ENCODE results near the gene KCTD20. TPM values are rescaled to one million over a fixed set of nuclear protein-coding genes. Genes with fewer than 3 reads are reported as not detected.
"Not testable (repeated sequence)": the region's sequence is repeated elsewhere in the genome, so short reads cannot be mapped to it uniquely, and the experiment has no call there.

KCTD20 gene
- total RNA-seq, 1 experiment from 2014 or later, result 117 TPM

- Histone ChIP-seq H3K9me3 (replicated peaks) (no peaks in the 10 kb centered on the region), H3K27ac (peak overlapping the region; percentile 64; the same call in 1 of the 2 replicates), H3K4me3 (no peak overlapping the region), H3K4me1 (replicated peaks) (peaks cover 38% of the 10 kb centered on the region), H3K36me3 (no peaks in the 10 kb centered on the region), H3K27me3 (replicated peaks) (no peaks in the 10 kb centered on the region)
- DNase-seq (ENCODE audit: low read depth in 1 of 2, low spot score in 2 of 2), result no peak
These were observed 12.4 kb upstream of the KCTD20 start for GRCh38 chr6:36430351-36430750.

- Histone ChIP-seq H3K27me3 (replicated peaks) (no peaks in the 10 kb centered on the region), H3K4me1 (replicated peaks) (peaks cover 39% of the 10 kb centered on the region), H3K36me3 (no peaks in the 10 kb centered on the region), H3K4me3 (no peak overlapping the region), H3K27ac (peak overlapping the region; percentile 64), H3K9me3 (replicated peaks) (no peaks in the 10 kb centered on the region)
- no peak for DNase-seq (ENCODE audit: low read depth in 1 of 2, low spot score in 2 of 2)
These were observed 11.6 kb upstream of the KCTD20 start for GRCh38 chr6:36431197-36431596.

DNA sequence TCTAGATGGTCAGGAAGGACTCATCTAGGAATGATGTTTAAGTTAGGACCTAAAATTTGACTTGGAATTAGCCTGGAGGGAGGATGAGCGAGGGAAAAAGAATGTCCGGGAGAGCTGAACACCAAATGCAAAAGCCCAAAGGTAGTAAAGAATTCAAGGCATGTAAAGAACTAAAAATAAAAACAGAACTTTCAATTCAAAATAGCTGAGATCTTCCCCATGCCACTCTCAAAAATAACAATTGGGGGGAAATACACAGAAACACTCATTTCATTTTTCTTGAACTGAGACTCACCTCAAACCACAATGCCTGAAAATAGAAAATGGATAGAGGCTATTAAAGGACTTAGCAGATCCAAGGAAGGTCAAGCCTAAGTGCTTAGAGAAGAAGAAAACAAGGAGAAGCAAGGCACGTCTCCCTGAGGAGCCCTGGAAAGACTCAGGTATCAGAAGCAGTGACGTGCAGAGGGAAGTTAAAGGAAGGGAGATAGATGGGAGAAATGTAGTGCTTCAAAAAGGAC lies 10.6 kb upstream of the KCTD20 start:
- Histone ChIP-seq H3K4me3 (no peak overlapping the region; the same call in 1 of the 2 replicates), H3K4me1 (replicated peaks) (peaks cover 44% of the 10 kb centered on the region), H3K27ac (peak overlapping the region; percentile 64), H3K9me3 (replicated peaks) (no peaks in the 10 kb centered on the region), H3K27me3 (replicated peaks) (no peaks in the 10 kb centered on the region), H3K36me3 (no peaks in the 10 kb centered on the region)
- peak; percentile 68 to 89 for DNase-seq (ENCODE audit: low read depth in 1 of 2, low spot score in 2 of 2)

DNA sequence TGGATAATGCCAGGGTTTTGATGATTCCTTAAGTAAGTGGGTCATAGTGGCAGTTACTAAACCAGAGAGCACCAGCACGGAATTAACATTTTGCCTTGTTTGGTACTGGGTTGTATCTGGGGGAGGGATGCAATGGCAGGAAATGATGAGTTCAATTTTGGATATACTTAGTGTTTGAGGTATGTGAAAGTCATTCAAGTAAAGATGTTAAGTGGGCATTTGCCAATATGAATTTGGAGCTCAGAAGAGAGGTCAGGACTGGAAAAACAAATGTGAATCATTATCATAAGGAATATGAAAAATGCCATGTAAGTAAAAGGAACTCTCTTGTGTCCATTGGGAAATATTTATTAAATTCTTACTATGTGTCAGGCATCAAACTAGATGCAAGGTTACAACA lies 6.3 kb upstream of the KCTD20 start:
- Histone ChIP-seq H3K27ac (no peak overlapping the region), H3K9me3 (replicated peaks) (no peaks in the 10 kb centered on the region), H3K4me3 (no peak overlapping the region), H3K27me3 (replicated peaks) (no peaks in the 10 kb centered on the region), H3K36me3 (no peaks in the 10 kb centered on the region), H3K4me1 (replicated peaks) (peaks cover 35% of the 10 kb centered on the region)
- DNase-seq (ENCODE audit: low read depth in 1 of 2, low spot score in 2 of 2), result no peak

DNA sequence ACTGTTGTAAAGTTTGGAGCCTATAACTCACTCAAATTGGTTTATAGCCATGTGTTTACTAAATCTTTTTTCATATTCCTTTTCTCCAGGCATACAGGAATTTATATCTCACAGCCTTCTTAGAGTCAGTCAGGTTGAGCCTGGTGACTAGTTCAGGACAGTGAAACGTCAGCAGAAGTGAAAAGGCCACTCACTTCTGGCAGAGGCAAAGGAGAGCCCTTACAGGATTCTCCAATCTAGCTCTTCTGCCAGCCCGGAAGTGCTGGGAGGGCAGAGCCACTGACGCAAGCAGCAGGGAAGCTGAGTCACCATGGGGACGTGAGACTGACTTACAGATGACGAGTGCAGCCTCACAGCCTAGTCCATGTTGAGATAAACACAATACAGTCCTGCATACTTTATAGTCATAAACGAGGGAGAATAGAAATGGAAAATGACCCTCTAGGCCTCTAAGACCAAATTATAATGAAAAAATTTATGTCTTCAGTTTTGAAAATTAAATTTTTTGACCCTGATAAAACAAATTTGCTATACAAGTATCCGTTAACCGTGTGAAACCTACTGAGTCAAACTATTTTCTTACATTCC lies 1.4 kb upstream of the KCTD20 start:
- DNase-seq (ENCODE audit: low read depth in 1 of 2, low spot score in 2 of 2), result peak; percentile 94 to 98
- H3K4me3 ChIP-seq, result no peak overlapping the region
- H3K4me1 ChIP-seq (replicated peaks), result peaks cover 33% of the 10 kb centered on the region

GRCh38 chr6:36442103-36442670 lies 613 bp upstream of the KCTD20 start:
- DNase-seq (ENCODE audit: low read depth in 1 of 2, low spot score in 2 of 2), result no peak
- peaks cover 10% of the 10 kb centered on the region for H3K36me3 ChIP-seq
- peak overlapping the region; percentile 95 for H3K4me3 ChIP-seq
- peaks cover 31% of the 10 kb centered on the region for H3K4me1 ChIP-seq (replicated peaks)
- H3K27ac ChIP-seq, result peak overlapping the region; percentile 78
- H3K27me3 ChIP-seq (replicated peaks), result no peaks in the 10 kb centered on the region
- no peaks in the 10 kb centered on the region for H3K9me3 ChIP-seq (replicated peaks)

More for the DNA sequence above, 1.4 kb upstream of the KCTD20 start:
- peaks cover 10% of the 10 kb centered on the region for H3K36me3 ChIP-seq
- H3K27ac ChIP-seq, result peak overlapping the region; percentile 78
- H3K27me3 ChIP-seq (replicated peaks), result no peaks in the 10 kb centered on the region
- H3K9me3 ChIP-seq (replicated peaks), result no peaks in the 10 kb centered on the region

DNA sequence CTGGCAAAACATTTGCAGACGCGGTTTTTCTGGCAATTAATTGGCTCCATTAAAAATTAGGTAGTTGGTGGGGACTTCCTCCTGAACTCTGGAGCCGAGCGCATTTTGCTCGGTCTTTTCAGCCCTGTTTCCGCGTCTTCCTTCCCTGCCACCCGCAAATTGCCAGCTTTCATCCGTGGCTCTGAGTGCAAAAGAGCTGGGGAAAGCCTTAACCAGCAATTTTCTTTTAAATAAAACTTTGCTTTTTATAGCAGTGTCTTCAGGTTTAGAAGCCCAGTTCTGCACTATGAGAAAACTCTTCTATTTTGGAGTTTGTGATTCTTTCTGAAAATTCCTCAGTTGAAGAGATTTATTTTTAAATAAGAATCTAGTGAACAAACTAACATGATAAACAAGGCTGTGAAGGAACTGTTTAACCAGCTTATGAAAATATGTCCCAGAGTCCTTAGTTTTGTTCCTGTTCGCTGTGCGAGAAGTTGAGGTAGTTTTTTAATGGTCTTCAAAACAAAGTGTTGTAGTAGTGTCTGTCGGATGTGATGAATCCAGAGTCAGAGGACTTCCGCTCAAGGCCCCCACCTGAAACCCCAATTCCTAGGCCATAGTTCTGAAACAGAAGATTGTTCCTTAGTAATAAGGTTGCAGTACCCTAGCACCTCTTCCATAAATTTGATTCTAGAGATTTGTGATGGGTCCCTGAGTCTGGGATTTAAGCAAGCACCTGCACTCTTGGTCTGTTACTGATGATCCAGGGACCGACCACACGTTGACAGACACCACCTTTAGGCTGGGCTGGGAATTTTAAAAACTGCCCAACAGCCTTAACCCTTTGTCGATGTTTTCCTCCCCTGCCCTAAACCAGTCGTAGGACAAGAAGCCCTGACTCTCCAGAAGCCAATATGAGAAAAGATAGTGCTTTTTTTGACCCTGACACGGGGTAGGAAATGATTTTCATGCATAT lies 950 bp downstream of the KCTD20 start:
- Histone ChIP-seq H3K9me3 (replicated peaks) (no peaks in the 10 kb centered on the region), H3K27me3 (replicated peaks) (no peaks in the 10 kb centered on the region), H3K4me1 (replicated peaks) (peaks cover 31% of the 10 kb centered on the region), H3K36me3 (peaks cover 18% of the 10 kb centered on the region), H3K27ac (peak overlapping the region; percentile 78), H3K4me3 (peak overlapping the region; percentile 95)
- DNase-seq (ENCODE audit: low read depth in 1 of 2, low spot score in 2 of 2), result peak in 1 of 2 experiments; percentile 36

- Histone ChIP-seq H3K9me3 (replicated peaks) (no peaks in the 10 kb centered on the region), H3K27ac (0 out of 2 replicates have a peak overlapping the region, but pooled peaks have one; percentile 10), H3K27me3 (replicated peaks) (no peaks in the 10 kb centered on the region), H3K36me3 (peaks cover 25% of the 10 kb centered on the region), H3K4me3 (peak overlapping the region; percentile 95; the same call in 1 of the 2 replicates), H3K4me1 (replicated peaks) (peaks cover 31% of the 10 kb centered on the region)
- no peak for DNase-seq (ENCODE audit: low read depth in 1 of 2, low spot score in 2 of 2)
These were observed 1.7 kb downstream of the KCTD20 start for GRCh38 chr6:36444470-36444869.

GRCh38 chr6:36445621-36446020 lies 2.8 kb downstream of the KCTD20 start:
- no peak overlapping the region for H3K4me3 ChIP-seq
- no peak overlapping the region for H3K27ac ChIP-seq
- no peaks in the 10 kb centered on the region for H3K27me3 ChIP-seq (replicated peaks)
- no peaks in the 10 kb centered on the region for H3K9me3 ChIP-seq (replicated peaks)
- H3K4me1 ChIP-seq (replicated peaks), result peaks cover 29% of the 10 kb centered on the region
- H3K36me3 ChIP-seq, result peaks cover 27% of the 10 kb centered on the region
- DNase-seq (ENCODE audit: low read depth in 1 of 2, low spot score in 2 of 2), result no peak

DNA sequence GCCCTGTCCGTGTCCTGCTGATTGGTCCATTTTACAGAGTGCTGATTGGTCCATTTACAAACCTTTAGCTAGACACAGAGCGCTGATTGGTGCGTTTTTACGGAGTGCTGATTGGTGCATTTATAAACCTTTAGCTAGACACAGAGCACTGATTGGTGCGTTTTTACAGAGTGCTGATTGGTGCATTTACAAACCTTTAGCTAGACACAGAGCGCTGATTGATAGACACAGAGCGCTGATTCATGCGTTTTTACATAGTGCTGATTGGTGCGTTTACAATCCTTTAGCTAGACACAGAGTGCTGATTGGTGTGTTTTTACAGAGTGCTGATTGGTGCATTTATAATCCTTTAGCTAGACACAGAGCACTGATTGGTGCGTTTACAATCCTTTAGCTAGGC lies 6.4 kb downstream of the KCTD20 start:
- not testable (repeated sequence) for H3K27ac ChIP-seq; H3K4me1 ChIP-seq (replicated peaks); DNase-seq (ENCODE audit: low read depth in 1 of 2, low spot score in 2 of 2); H3K9me3 ChIP-seq (replicated peaks); H3K27me3 ChIP-seq (replicated peaks); H3K4me3 ChIP-seq
- peaks cover 35% of the 10 kb centered on the region for H3K36me3 ChIP-seq

DNA sequence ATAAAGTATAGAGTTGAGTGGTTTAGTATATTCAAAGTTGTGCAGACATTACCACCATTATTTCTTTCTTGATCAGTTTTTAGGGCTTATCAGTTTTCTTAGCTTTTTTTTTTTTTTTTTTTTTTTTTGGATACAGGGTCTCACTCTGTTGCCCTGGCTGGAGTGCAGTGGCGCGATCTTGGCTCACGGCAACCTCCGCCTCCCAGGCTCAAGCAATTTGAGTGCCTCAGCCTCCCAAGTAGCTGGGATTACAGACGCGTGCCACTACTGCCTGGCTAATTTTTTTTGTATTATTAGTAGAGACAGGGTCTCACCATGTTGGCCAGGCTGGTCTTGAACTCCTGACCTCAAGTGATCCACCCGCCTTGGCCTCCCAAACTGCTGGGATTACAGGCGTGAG lies 10.1 kb downstream of the KCTD20 start:
- not testable (repeated sequence) for H3K4me1 ChIP-seq (replicated peaks); H3K9me3 ChIP-seq (replicated peaks); H3K27ac ChIP-seq; DNase-seq (ENCODE audit: low read depth in 1 of 2, low spot score in 2 of 2); H3K4me3 ChIP-seq; H3K27me3 ChIP-seq (replicated peaks)
- H3K36me3 ChIP-seq, result peaks cover 46% of the 10 kb centered on the region

DNA sequence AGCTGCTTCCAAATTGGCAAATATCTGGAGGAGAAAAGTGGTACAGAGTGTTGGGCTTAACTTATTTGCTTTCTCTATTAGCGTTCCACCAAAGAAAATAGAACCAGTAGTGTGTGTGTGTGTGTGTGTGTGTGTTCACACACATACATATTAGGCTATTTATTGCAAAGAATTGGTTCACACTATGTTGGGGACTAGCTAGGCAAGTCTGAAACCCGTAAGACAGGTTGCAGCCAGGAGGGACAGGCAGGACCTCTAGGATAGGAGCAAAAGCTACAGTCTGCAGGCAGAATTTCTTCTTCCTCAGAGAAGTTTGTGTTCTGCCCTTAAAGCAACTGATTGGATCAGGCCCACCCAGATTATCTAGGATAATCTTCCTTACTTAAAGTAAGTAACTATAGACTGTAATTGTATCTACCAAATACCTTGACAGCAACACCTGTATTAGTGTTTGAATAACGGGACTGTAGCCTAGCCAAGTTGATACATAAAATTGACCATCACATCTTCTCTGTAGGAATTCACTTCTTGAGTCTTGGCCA lies 12.8 kb downstream of the KCTD20 start:
- Histone ChIP-seq H3K36me3 (peaks cover 34% of the 10 kb centered on the region), H3K4me3 (no peak overlapping the region), H3K27ac (no peak overlapping the region), H3K9me3 (replicated peaks) (no peaks in the 10 kb centered on the region), H3K4me1 (replicated peaks) (no peaks in the 10 kb centered on the region), H3K27me3 (replicated peaks) (no peaks in the 10 kb centered on the region)
- no peak for DNase-seq (ENCODE audit: low read depth in 1 of 2, low spot score in 2 of 2)

- Histone ChIP-seq H3K36me3 (peaks cover 20% of the 10 kb centered on the region), H3K9me3 (replicated peaks) (no peaks in the 10 kb centered on the region)
- no peak for DNase-seq (ENCODE audit: low read depth in 1 of 2, low spot score in 2 of 2)
These were observed 16.7 kb downstream of the KCTD20 start for GRCh38 chr6:36459501-36459900.

More at GRCh38 chr6:36459501-36459900, 16.7 kb downstream of the KCTD20 start:
- no peak overlapping the region for H3K4me3 ChIP-seq
- H3K27ac ChIP-seq, result no peak overlapping the region
- H3K27me3 ChIP-seq (replicated peaks), result no peaks in the 10 kb centered on the region
- peaks cover 8% of the 10 kb centered on the region for H3K4me1 ChIP-seq (replicated peaks)
